HFFc6 (cell line): ENCODE measurements around the gene LTBP2. TPM values are rescaled to one million over a fixed set of nuclear protein-coding genes. Genes with fewer than 3 reads are reported as not detected.

Source experiments
- DNase-seq: peaks from one replicate; pipeline ENCODE4 v3.0.0-alpha.2; 2018
- H3K27ac Mint-ChIP-seq: 2 replicates; pipeline ENCODE4 v1.8.0; 2020; ENCODE audit warnings: mild to moderate bottlenecking, mixed read lengths
- H3K27me3 Mint-ChIP-seq: 2 replicates; pipeline ENCODE4 v1.8.0; 2021; ENCODE audit warnings: mild to moderate bottlenecking, moderate library complexity, mixed read lengths; ENCODE audit not compliant: insufficient read depth
- H3K36me3 Mint-ChIP-seq: 2 replicates; pipeline ENCODE4 v1.8.0; 2021; ENCODE audit warnings: low read depth, mixed read lengths
- H3K4me1 Mint-ChIP-seq: 2 replicates; pipeline ENCODE4 v1.8.0; 2020; ENCODE audit warnings: low read depth, mixed read lengths
- H3K4me3 Mint-ChIP-seq: 2 replicates; pipeline ENCODE4 v1.8.0; 2020; ENCODE audit warnings: mild to moderate bottlenecking, moderate library complexity, mixed read lengths
- H3K9me3 Mint-ChIP-seq: 2 replicates; pipeline ENCODE4 v1.8.0; 2020; ENCODE audit warnings: mild to moderate bottlenecking, mixed read lengths
- CTCF ChIP-seq: fragments of 200-600 bp; sonication (generic); IDR thresholded peaks from 2 replicates; pipeline ENCODE4 v1.5.0; 2021; ENCODE audit warnings: antibody characterized with exemption, mild to moderate bottlenecking
- total RNA-seq, 6 experiments: library from RNA; stranded (reverse); fragmentation: NEBNext Ultra II Directional; extraction: Animal tissue kit (Norgen Biotek cat#: 25700); gene quantifications; 2 replicates in 1 of 6; 3 replicates in 5 of 6; pipeline ENCODE4 v1.2.3, GENCODE V29; 2021

The LTBP2 gene
- total RNA-seq, 6 experiments from 2014 or later = 109 to 165 (median 120) TPM

DNA sequence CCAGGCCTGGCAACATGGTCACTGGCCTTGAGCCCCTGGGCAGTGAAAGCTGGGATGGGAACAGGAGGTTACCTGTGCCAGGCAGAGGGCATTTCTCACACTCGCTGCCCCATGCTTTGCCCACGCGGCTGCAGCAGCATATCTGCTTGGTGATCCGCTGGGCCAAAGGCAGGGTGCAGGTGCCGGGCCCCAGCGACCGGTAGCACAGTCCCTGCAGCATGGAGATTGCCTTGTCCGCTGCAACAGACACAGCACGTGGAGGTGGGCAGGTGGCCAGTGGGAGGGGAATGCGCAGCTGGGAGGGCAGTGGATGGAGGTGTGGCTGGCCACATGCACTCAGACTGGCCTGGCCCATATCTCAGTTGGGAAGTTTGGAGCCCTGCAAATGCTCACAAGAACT is 83.2 kb downstream of the LTBP2 start:
- no peak for TF ChIP-seq CTCF
- Mint-ChIP-seq H3K4me1 (peaks cover 23% of the 10 kb centered on the region), H3K9me3 (no peaks in the 10 kb centered on the region), H3K4me3 (no peak overlapping the region), H3K36me3 (no peaks in the 10 kb centered on the region), H3K27ac (no peak overlapping the region), H3K27me3 (no peaks in the 10 kb centered on the region; the same call in 1 of the 2 replicates)
- DNase-seq = no peak

GRCh38 chr14:74528406-74528805 is 83.6 kb downstream of the LTBP2 start:
- no peaks in the 10 kb centered on the region for H3K9me3 Mint-ChIP-seq
- TF ChIP-seq CTCF = no peak
- no peak overlapping the region for H3K4me3 Mint-ChIP-seq
- no peak overlapping the region for H3K27ac Mint-ChIP-seq
- DNase-seq = no peak
- H3K27me3 Mint-ChIP-seq = no peaks in the 10 kb centered on the region; the same call in 1 of the 2 replicates
- H3K4me1 Mint-ChIP-seq = peaks cover 23% of the 10 kb centered on the region
- H3K36me3 Mint-ChIP-seq = no peaks in the 10 kb centered on the region

DNA sequence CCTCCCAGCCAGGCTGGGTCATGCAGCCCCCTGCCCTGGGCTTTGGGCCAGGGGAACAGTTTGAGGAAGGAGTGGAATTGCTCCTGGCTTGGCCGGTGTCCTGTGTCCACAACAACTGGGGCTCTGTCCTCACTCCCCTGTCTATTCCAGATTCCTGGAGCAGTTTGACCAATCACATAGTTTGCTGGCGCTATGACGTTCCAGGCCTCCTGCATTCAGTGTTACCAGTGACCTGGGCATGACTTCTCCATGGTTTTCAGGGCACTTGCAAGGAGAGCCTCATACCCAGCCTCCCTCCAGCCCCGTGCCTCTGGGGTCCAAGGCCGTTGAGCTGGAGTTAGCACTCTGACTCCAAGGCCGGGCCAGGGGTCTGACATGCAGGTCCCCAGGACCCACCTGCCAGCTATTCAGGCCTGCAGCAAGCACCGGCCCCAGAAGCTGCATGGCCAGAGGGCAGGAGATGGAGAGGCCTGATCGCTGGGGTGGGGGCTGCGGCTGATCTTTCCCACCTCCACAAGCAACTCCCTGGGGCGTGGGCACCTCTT is 84.2 kb downstream of the LTBP2 start:
- Mint-ChIP-seq H3K27ac (no peak overlapping the region), H3K4me3 (no peak overlapping the region), H3K9me3 (no peaks in the 10 kb centered on the region), H3K36me3 (no peaks in the 10 kb centered on the region), H3K27me3 (no peaks in the 10 kb centered on the region; the same call in 1 of the 2 replicates), H3K4me1 (peaks cover 23% of the 10 kb centered on the region)
- no peak for DNase-seq
- no peak for TF ChIP-seq CTCF

- Mint-ChIP-seq H3K36me3 (no peaks in the 10 kb centered on the region), H3K27me3 (no peaks in the 10 kb centered on the region; the same call in 1 of the 2 replicates), H3K27ac (no peak overlapping the region), H3K4me3 (no peak overlapping the region), H3K9me3 (no peaks in the 10 kb centered on the region), H3K4me1 (peaks cover 17% of the 10 kb centered on the region)
- DNase-seq = no peak
- TF ChIP-seq CTCF = peak; percentile 20; the same call in 1 of the 2 replicates
Measured at GRCh38 chr14:74526854-74527585, 85.0 kb downstream of the LTBP2 start.

DNA sequence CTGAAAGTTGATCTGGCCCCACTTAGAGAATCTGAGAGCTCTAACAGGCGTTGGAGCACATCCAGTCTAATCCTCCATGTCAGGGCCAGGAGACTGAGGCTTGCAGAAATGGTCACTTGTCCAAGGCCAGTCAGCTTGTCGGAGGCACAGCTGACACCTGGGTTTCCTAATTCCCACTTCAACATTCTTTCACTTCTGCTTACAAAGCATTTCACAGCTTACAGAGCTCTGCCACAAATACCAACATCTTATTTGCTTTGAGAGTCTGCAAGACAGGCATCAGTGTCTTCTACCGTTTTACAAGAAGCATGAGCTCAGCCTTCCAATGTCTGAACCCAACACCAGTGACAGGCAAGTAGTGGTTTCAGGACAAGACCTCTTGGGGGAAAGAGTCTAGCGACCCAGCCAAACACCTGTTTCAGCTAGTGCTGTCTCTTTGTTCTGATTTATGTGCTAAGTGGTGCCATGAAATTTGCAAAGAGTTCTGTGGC is 86.6 kb downstream of the LTBP2 start:
- Mint-ChIP-seq H3K4me1 (peaks cover 10% of the 10 kb centered on the region), H3K27me3 (no peaks in the 10 kb centered on the region; the same call in none of the 2 replicates), H3K9me3 (no peaks in the 10 kb centered on the region), H3K27ac (peak overlapping the region; percentile 46; the same call in 1 of the 2 replicates), H3K36me3 (no peaks in the 10 kb centered on the region), H3K4me3 (no peak overlapping the region)
- TF ChIP-seq CTCF = no peak
- DNase-seq = no peak
